Gastrocnemius medialis (tissue), 4 donors: ENCODE data around the gene ZNF423.

Experiments used
- POLR2A ChIP-seq, 2 donors: fragments of 450-650 bp; IDR thresholded peaks; one replicate each; pipeline ENCODE4 v1.6.1; 2017; ENCODE audit warnings: antibody characterized with exemption in 2 of 2, mild to moderate bottlenecking in 2 of 2, moderate library complexity in 2 of 2
- TF ChIP-seq, protein P1 (sequence below), 5 experiments: fragments of 450-650 bp in 3 of 5; fragments of 200-600 bp in 2 of 5; sonication (generic) in 2 of 5; IDR thresholded peaks in 4 of 5; conservative IDR thresholded peaks in 1 of 5; 1 replicate in 4 of 5; 2 replicates in 1 of 5; pipeline ENCODE4 v1.5.1; 2016 to 2019; ENCODE audit warnings: antibody characterized with exemption in 5 of 5, mild to moderate bottlenecking in 3 of 5, moderate library complexity in 3 of 5

DNA sequence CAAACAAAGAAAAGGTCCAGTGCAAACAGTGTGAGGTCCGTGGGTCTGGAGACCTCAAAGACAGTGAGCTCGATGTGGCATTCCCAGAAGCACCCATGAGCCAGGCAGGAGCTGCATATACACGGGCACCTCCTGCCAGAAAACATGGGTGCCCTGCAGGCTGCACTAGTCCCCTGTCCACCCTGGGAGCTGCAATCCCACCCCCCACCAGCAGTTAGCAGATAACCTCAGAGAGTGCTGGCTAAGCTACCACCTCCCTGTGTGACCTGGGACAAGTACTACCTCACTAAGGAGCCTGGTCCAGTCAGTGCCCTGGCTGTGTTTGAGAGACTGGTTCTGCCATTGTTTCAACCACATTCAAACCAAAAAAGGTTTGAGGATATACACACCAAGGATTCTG, 135.7 kb downstream of the ZNF423 start:
- TF ChIP-seq, protein P1, sequence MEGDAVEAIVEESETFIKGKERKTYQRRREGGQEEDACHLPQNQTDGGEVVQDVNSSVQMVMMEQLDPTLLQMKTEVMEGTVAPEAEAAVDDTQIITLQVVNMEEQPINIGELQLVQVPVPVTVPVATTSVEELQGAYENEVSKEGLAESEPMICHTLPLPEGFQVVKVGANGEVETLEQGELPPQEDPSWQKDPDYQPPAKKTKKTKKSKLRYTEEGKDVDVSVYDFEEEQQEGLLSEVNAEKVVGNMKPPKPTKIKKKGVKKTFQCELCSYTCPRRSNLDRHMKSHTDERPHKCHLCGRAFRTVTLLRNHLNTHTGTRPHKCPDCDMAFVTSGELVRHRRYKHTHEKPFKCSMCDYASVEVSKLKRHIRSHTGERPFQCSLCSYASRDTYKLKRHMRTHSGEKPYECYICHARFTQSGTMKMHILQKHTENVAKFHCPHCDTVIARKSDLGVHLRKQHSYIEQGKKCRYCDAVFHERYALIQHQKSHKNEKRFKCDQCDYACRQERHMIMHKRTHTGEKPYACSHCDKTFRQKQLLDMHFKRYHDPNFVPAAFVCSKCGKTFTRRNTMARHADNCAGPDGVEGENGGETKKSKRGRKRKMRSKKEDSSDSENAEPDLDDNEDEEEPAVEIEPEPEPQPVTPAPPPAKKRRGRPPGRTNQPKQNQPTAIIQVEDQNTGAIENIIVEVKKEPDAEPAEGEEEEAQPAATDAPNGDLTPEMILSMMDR (IDR thresholded peaks at IDR 0.05 in 4 of 5, conservative IDR thresholded peaks at IDR 0.05 in 1 of 5), result no peak
- no peak for TF ChIP-seq POLR2A (IDR thresholded peaks at IDR 0.05)
